Endodermal cell (in vitro differentiated cells): Measurements from ENCODE around the gene KCNB1. TPM values are rescaled to one million over a fixed set of nuclear protein-coding genes. Genes with fewer than 3 reads are reported as not detected.

Source experiments
- DNase-seq: peaks from one replicate; pipeline ENCODE4 v3.0.0-alpha.2; 2017
- H3K27ac ChIP-seq: 2 replicates; pipeline ENCODE4 v1.5.1; 2013; ENCODE audit warnings: mild to moderate bottlenecking, low read depth, low read length, moderate library complexity
- H3K27me3 ChIP-seq: 2 replicates; pipeline ENCODE4 v1.6.1; 2013; ENCODE audit warnings: mild to moderate bottlenecking, low read length, moderate library complexity; ENCODE audit not compliant: insufficient read depth, control insufficient read depth, poor library complexity, severe bottlenecking
- H3K36me3 ChIP-seq: 2 replicates; pipeline ENCODE4 v1.7.0; 2013; ENCODE audit warnings: mild to moderate bottlenecking, low read length, moderate library complexity; ENCODE audit not compliant: control insufficient read depth, insufficient read depth
- H3K4me1 ChIP-seq: one replicate; pipeline ENCODE4 v1.7.0; 2013; ENCODE audit warnings: low read length; ENCODE audit not compliant: control insufficient read depth, insufficient read depth
- H3K4me3 ChIP-seq: 2 replicates; pipeline ENCODE4 v1.5.1; 2013; ENCODE audit warnings: mild to moderate bottlenecking, low read length, moderate library complexity
- H3K9ac ChIP-seq: 2 replicates; pipeline ENCODE4 v1.6.1; 2013; ENCODE audit warnings: mild to moderate bottlenecking, low read length, moderate library complexity; ENCODE audit not compliant: poor library complexity, severe bottlenecking; ENCODE audit errors: extremely low read depth
- H3K9me3 ChIP-seq: 2 replicates; pipeline ENCODE4 v1.6.1; 2013; ENCODE audit warnings: mild to moderate bottlenecking, low read length, moderate library complexity; ENCODE audit not compliant: control insufficient read depth
- H3K27ac Mint-ChIP-seq: 2 replicates; pipeline ENCODE4 v1.8.0; 2020; ENCODE audit warnings: mixed read lengths
- H3K27me3 Mint-ChIP-seq: 2 replicates; pipeline ENCODE4 v1.8.0; 2021; ENCODE audit warnings: mild to moderate bottlenecking, mixed read lengths; ENCODE audit not compliant: insufficient read depth
- H3K36me3 Mint-ChIP-seq: 2 replicates; pipeline ENCODE4 v1.8.0; 2020; ENCODE audit warnings: low read depth, mixed read lengths
- H3K4me1 Mint-ChIP-seq: 2 replicates; pipeline ENCODE4 v1.8.0; 2020; ENCODE audit warnings: mixed read lengths
- H3K4me3 Mint-ChIP-seq: 2 replicates; pipeline ENCODE4 v1.8.0; 2020; ENCODE audit warnings: mild to moderate bottlenecking, moderate library complexity, mixed read lengths
- H3K9me3 Mint-ChIP-seq: 2 replicates; pipeline ENCODE4 v1.8.0; 2020; ENCODE audit warnings: mild to moderate bottlenecking, mixed read lengths
- WGBS, 2 experiments: methylation state at CpG; one replicate each; pipeline versions ENCODE4 v1.1.5 to v1.1.7; 2013; ENCODE audit warnings: missing lambda C conversion rate in 2 of 2, mixed read lengths in 1 of 2; ENCODE audit not compliant: insufficient coverage in 1 of 2, insufficient read length in 1 of 2; 5-methylcytosine and 5-hydroxymethylcytosine counted together
- total RNA-seq, 2 donors: library from RNA; stranded (reverse); fragmentation: NEBNext Ultra II Directional in 1 of 2; extraction: Animal tissue kit (Norgen Biotek cat#: 25700) in 1 of 2; gene quantifications; 2 replicates in 1 of 2; 3 replicates in 1 of 2; pipeline ENCODE4 v1.2.1, GENCODE V29; 2021
- TF ChIP-seq, protein P1 (sequence below): fragments of 200-600 bp; sonication (generic); conservative IDR thresholded peaks from 2 replicates; pipeline ENCODE4 v1.5.0; 2021; ENCODE audit warnings: antibody characterized with exemption, mild to moderate bottlenecking

KCNB1 gene
- total RNA-seq, 2 donors from 2014 or later: 0.46 to 0.84 TPM

GRCh38 chr20:49464556-49464955, 17.9 kb downstream of the KCNB1 start:
- no peaks in the 10 kb centered on the region for H3K36me3 ChIP-seq
- no peak overlapping the region for H3K4me3 Mint-ChIP-seq
- DNase-seq: no peak
- TF ChIP-seq, protein P1, sequence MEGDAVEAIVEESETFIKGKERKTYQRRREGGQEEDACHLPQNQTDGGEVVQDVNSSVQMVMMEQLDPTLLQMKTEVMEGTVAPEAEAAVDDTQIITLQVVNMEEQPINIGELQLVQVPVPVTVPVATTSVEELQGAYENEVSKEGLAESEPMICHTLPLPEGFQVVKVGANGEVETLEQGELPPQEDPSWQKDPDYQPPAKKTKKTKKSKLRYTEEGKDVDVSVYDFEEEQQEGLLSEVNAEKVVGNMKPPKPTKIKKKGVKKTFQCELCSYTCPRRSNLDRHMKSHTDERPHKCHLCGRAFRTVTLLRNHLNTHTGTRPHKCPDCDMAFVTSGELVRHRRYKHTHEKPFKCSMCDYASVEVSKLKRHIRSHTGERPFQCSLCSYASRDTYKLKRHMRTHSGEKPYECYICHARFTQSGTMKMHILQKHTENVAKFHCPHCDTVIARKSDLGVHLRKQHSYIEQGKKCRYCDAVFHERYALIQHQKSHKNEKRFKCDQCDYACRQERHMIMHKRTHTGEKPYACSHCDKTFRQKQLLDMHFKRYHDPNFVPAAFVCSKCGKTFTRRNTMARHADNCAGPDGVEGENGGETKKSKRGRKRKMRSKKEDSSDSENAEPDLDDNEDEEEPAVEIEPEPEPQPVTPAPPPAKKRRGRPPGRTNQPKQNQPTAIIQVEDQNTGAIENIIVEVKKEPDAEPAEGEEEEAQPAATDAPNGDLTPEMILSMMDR: no peak
- H3K9me3 Mint-ChIP-seq: no peaks in the 10 kb centered on the region
- H3K9ac ChIP-seq: no peak overlapping the region
- peaks cover 10% of the 10 kb centered on the region for H3K4me1 Mint-ChIP-seq
- H3K4me3 ChIP-seq: no peak overlapping the region
- H3K27me3 Mint-ChIP-seq: no peaks in the 10 kb centered on the region
- H3K27me3 ChIP-seq: no peaks in the 10 kb centered on the region
- no peaks in the 10 kb centered on the region for H3K36me3 Mint-ChIP-seq
- 79 to 81% methylated on average over 6 to 7 of the region's 7 CpGs for WGBS, 2 experiments
- no peak overlapping the region for H3K27ac ChIP-seq
- H3K9me3 ChIP-seq: no peaks in the 10 kb centered on the region
- peaks cover 8% of the 10 kb centered on the region for H3K4me1 ChIP-seq
- no peak overlapping the region for H3K27ac Mint-ChIP-seq

DNA sequence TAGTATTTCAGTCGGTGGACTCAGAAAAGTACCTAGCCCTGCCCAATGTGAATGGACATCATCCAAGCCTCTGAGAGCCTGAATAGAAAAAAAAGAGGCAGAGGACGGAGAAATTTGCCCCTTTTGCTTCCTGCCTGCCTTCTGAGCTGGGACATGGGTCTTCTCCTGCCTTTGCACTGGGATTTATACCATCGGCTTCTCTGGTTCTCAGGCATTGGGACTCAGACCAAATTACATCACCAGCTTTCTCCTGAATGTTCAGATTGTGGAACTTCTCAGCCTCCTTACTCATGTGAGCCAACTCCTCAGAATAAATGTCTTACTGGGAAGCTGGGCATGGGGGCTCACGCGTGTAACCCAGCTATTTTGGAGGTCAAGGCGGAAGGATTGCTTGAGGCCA, 19.8 kb downstream of the KCNB1 start:
- Mint-ChIP-seq H3K27me3 (peaks cover 2% of the 10 kb centered on the region), H3K27ac (no peak overlapping the region), H3K9me3 (no peaks in the 10 kb centered on the region), H3K4me3 (no peak overlapping the region), H3K36me3 (no peaks in the 10 kb centered on the region), H3K4me1 (peaks cover 11% of the 10 kb centered on the region)
- Histone ChIP-seq H3K36me3 (no peaks in the 10 kb centered on the region), H3K27me3 (no peaks in the 10 kb centered on the region), H3K4me1 (peaks cover 8% of the 10 kb centered on the region), H3K9me3 (no peaks in the 10 kb centered on the region), H3K27ac (no peak overlapping the region), H3K9ac (no peak overlapping the region), H3K4me3 (no peak overlapping the region)
- TF ChIP-seq, protein P1: no peak
- WGBS, 2 experiments: 93 to 98% methylated on average over 5 to 6 of the region's 6 CpGs
- DNase-seq: no peak

DNA sequence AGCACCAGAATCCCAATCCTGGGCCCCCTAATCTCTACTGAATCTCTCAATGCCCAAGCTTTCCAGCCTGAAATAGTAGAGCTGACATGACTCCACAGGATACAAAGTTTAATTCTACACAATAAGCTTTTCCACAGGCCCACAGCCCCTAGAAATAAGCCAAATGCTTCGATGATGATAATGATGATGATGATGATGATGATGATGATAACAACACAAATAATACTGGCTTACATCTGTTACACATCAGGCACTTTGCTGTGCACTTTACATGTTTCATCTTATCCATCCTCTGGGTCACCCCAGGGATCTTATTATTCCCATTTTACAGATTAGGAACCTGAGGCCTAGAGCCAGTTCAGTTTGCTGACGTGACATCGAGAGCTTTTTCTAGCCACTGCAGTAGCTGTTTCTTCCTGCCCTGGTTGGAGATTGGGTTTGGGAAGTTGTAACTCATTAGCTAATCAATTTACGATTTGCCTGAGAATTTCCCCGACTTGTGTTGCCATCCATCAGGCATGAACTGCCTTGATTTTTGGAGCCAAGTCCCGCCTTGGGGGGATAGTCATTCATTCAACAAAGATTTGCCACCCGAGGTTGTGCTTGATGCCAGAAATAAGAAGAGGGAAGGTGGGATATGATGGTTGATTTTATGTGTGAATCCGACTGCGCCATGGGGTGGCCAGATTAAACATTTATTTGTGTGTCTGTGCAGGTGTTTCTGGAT, 20.4 kb downstream of the KCNB1 start:
- H3K27me3 ChIP-seq: no peaks in the 10 kb centered on the region
- TF ChIP-seq, protein P1: no peak
- H3K9me3 ChIP-seq: no peaks in the 10 kb centered on the region
- no peak overlapping the region for H3K27ac ChIP-seq
- H3K9ac ChIP-seq: no peak overlapping the region
- Mint-ChIP-seq H3K4me3 (no peak overlapping the region), H3K36me3 (no peaks in the 10 kb centered on the region), H3K27ac (no peak overlapping the region), H3K4me1 (peaks cover 10% of the 10 kb centered on the region), H3K27me3 (peaks cover 2% of the 10 kb centered on the region), H3K9me3 (no peaks in the 10 kb centered on the region)
- H3K4me3 ChIP-seq: no peak overlapping the region
- H3K36me3 ChIP-seq: no peaks in the 10 kb centered on the region
- H3K4me1 ChIP-seq: peaks cover 4% of the 10 kb centered on the region
- DNase-seq: no peak
- 93 to 98% methylated on average over 7 to 8 of the region's 9 CpGs for WGBS, 2 experiments
